ENCODE measurements around the gene MRPL39. TPM values are rescaled to one million over a fixed set of nuclear protein-coding genes. Genes with fewer than 3 reads are reported as not detected.

MRPL39 gene
- total and polyA plus RNA-seq, 4 donors = 19.2 to 35.7 (median 24.4) TPM

GRCh38 chr21:25643486-25643885 lies 36.2 kb upstream of the MRPL39 start:
- Histone ChIP-seq H3K9ac (ENCODE audit: low read depth in 1 of 2, low read length in 2 of 2) (no peak overlapping the region), H3K36me3 (ENCODE audit: control insufficient read depth in 4 of 4, insufficient read depth in 3 of 4, low read depth in 1 of 4, low read length in 3 of 4) (no peaks in the 10 kb centered on the region), H3K4me3 (ENCODE audit: low read depth in 1 of 3, low read length in 3 of 3) (no peak overlapping the region), H3K27me3 (ENCODE audit: control insufficient read depth in 4 of 4, insufficient read depth in 4 of 4, low read length in 3 of 4) (peaks cover 0 to 2% (median 0%) of the 10 kb centered on the region in 4 donors), H3K4me1 (ENCODE audit: control insufficient read depth in 4 of 4, insufficient read depth in 4 of 4, low read length in 3 of 4) (peaks cover 2 to 18% (median 12%) of the 10 kb centered on the region in 4 donors), H3K9me3 (ENCODE audit: control insufficient read depth in 4 of 4, low read length in 3 of 4) (no peaks in the 10 kb centered on the region), H3K27ac (ENCODE audit: low read depth in 1 of 2, low read length in 2 of 2) (no peak overlapping the region)
- WGBS = 89% methylated on average over 4 of the region's 4 CpGs
- DNase-seq (ENCODE audit: low spot score) = no peak
- TF ChIP-seq GABPA (IDR thresholded peaks at IDR 0.05 in 1 of 2, conservative IDR thresholded peaks at IDR 0.05 in 1 of 2) = no peak
- no peak for TF ChIP-seq MAX (IDR thresholded peaks at IDR 0.05)
- TF ChIP-seq FOXA1 (IDR thresholded peaks at IDR 0.05) = no peak
- TF ChIP-seq YY1 (IDR thresholded peaks at IDR 0.05) = no peak
- TF ChIP-seq REST (IDR thresholded peaks at IDR 0.05) = no peak
- TF ChIP-seq HNF4A (conservative IDR thresholded peaks at IDR 0.05) = no peak
- TF ChIP-seq RAD21 (IDR thresholded peaks at IDR 0.05) = no peak
- no peak for TF ChIP-seq CTCF (IDR thresholded peaks at IDR 0.05; ENCODE audit: low read depth, low read length, missing input control)
- no peak for TF ChIP-seq NR2F2 (IDR thresholded peaks at IDR 0.05)
- TF ChIP-seq FOXA2 (IDR thresholded peaks at IDR 0.05) = no peak
- no peak for TF ChIP-seq TAF1 (conservative IDR thresholded peaks at IDR 0.05)
- no peak for TF ChIP-seq RXRA (IDR thresholded peaks at IDR 0.05)
- no peak for TF ChIP-seq ZBTB33 (IDR thresholded peaks at IDR 0.05)
- no peak for TF ChIP-seq EGR1 (IDR thresholded peaks at IDR 0.05; ENCODE audit: low read depth in 2 of 2)
- TF ChIP-seq HNF4G (IDR thresholded peaks at IDR 0.05) = no peak
- TF ChIP-seq SP1 (IDR thresholded peaks at IDR 0.05) = no peak
- no peak for TF ChIP-seq ATF3 (IDR thresholded peaks at IDR 0.05)
- TF ChIP-seq JUND (IDR thresholded peaks at IDR 0.05) = no peak

All from liver (tissue), 9 donors.